ENCODE results near the gene DPH6. TPM values are rescaled to one million over a fixed set of nuclear protein-coding genes. Genes with fewer than 3 reads are reported as not detected.

DPH6 gene
- total RNA-seq, 4 donors from 2014 or later, result 20.9 to 37.8 (median 26.7) TPM

GRCh38 chr15:35533130-35534110 is 12.5 kb downstream of the DPH6 start:
- Histone ChIP-seq H3K4me3 (no peak overlapping the region), H3K36me3 (peaks cover 0 to 25% (median 0%) of the 10 kb centered on the region in 3 donors), H3K9me3 (peaks cover 0 to 5% (median 0%) of the 10 kb centered on the region in 4 donors), H3K27me3 (no peaks in the 10 kb centered on the region), H3K27ac (no peak overlapping the region), H3K4me1 (peaks cover 0 to 6% (median 0%) of the 10 kb centered on the region in 4 donors)
- TF ChIP-seq EP300 (IDR thresholded peaks at IDR 0.05), result no peak
- no peak for TF ChIP-seq CTCF (IDR thresholded peaks at IDR 0.05)
- no peak for TF ChIP-seq POLR2A (IDR thresholded peaks at IDR 0.05)
- no peak for DNase-seq (ENCODE audit: low spot score in 2 of 2)
- 79 to 87% methylated on average over 2 of the region's 2 CpGs for WGBS, 2 donors

DNA sequence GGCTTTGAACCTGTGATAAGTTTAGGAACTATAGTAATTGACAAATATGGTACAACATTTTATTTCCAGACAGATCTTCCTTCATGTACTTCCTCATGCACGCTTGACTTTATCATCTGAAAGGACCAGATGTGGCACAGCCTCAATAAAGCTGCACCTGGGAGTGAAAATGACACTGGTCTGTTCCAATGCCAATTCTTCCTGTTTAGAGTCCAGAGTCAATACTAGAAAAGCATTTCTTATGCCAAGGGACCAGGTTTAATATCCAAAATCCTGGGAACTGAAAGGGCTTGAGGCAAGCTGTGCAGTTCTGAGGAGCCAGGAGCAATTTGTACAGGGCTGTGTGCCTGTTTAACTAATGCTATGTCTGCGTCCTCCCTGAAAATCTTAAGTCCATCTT is 15.3 kb downstream of the DPH6 start:
- Histone ChIP-seq H3K4me1 (peaks cover 0 to 6% (median 0%) of the 10 kb centered on the region in 4 donors), H3K36me3 (peaks cover 0 to 20% (median 0%) of the 10 kb centered on the region in 3 donors), H3K27me3 (no peaks in the 10 kb centered on the region), H3K9me3 (peaks cover 0 to 5% (median 0%) of the 10 kb centered on the region in 4 donors), H3K4me3 (no peak overlapping the region), H3K27ac (no peak overlapping the region)
- 92 to 98% methylated on average over 2 of the region's 2 CpGs for WGBS, 2 donors
- no peak for TF ChIP-seq POLR2A (IDR thresholded peaks at IDR 0.05)
- TF ChIP-seq CTCF (IDR thresholded peaks at IDR 0.05), result no peak
- TF ChIP-seq EP300 (IDR thresholded peaks at IDR 0.05), result no peak
- no peak for DNase-seq (ENCODE audit: low spot score in 2 of 2)

GRCh38 chr15:35529784-35530183 is 16.2 kb downstream of the DPH6 start:
- Histone ChIP-seq H3K4me3 (no peak overlapping the region), H3K27ac (no peak overlapping the region), H3K9me3 (peaks cover 0 to 5% (median 0%) of the 10 kb centered on the region in 4 donors), H3K27me3 (no peaks in the 10 kb centered on the region), H3K4me1 (no peaks in the 10 kb centered on the region), H3K36me3 (peaks cover 0 to 20% (median 0%) of the 10 kb centered on the region in 3 donors)
- WGBS, 2 donors, result 94 to 96% methylated on average over 2 of the region's 2 CpGs
- no peak for DNase-seq (ENCODE audit: low spot score in 2 of 2)
- TF ChIP-seq CTCF (IDR thresholded peaks at IDR 0.05) (no peak), EP300 (IDR thresholded peaks at IDR 0.05) (no peak), POLR2A (IDR thresholded peaks at IDR 0.05) (no peak)

GRCh38 chr15:35522061-35522460 is 23.9 kb downstream of the DPH6 start:
- Histone ChIP-seq H3K9me3 (no peaks in the 10 kb centered on the region), H3K4me3 (no peak overlapping the region), H3K4me1 (peaks cover 0 to 14% (median 0%) of the 10 kb centered on the region in 4 donors), H3K27ac (no peak overlapping the region), H3K27me3 (no peaks in the 10 kb centered on the region), H3K36me3 (no peaks in the 10 kb centered on the region)
- DNase-seq (ENCODE audit: low spot score in 2 of 2), result no peak
- TF ChIP-seq POLR2A (IDR thresholded peaks at IDR 0.05) (no peak), CTCF (IDR thresholded peaks at IDR 0.05) (no peak), EP300 (IDR thresholded peaks at IDR 0.05) (no peak)
- WGBS, 2 donors, result 32 to 41% methylated on average over 2 of the region's 2 CpGs

DNA sequence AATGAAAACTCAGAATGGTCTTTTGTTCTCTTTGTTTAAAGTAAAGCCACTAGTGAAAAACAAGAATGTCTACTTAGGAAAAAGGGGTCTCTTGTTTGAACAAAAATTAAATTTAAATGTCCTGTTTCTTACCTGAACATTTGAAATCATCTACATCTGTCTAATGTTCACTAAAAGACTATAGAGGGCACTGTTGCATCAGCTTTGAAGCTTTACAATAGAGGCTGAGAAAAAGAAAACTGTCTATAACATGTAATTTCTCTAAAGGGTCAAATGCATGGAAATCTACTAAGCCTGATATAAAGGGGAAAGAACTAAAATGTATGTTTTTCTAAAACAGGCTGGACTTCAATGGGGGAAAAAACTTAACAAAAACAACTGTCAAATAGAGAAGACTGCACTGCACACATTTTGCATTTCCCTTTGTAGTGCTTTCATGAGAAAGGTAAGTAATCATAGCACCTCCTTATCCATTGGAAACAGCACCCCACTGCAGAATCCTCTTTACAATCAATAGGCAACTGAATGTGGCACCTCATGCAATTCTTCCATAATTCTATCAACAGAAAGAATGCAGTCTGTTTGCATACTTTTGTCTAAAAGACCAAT is 26.3 kb downstream of the DPH6 start:
- H3K36me3 ChIP-seq, result peaks cover 0 to 3% (median 0%) of the 10 kb centered on the region in 3 donors
- H3K4me1 ChIP-seq, result peaks cover 0 to 14% (median 0%) of the 10 kb centered on the region in 4 donors
- TF ChIP-seq EP300 (IDR thresholded peaks at IDR 0.05) (no peak), CTCF (IDR thresholded peaks at IDR 0.05) (peak in 4 of 5 experiments; percentile 36 to 57 (median 50)), POLR2A (IDR thresholded peaks at IDR 0.05) (no peak)
- H3K9me3 ChIP-seq, result no peaks in the 10 kb centered on the region
- H3K27me3 ChIP-seq, result no peaks in the 10 kb centered on the region
- no peak overlapping the region for H3K4me3 ChIP-seq
- no peak for DNase-seq (ENCODE audit: low spot score in 2 of 2)
- H3K27ac ChIP-seq, result no peak overlapping the region
